Epithelial cell of proximal tubule (primary cell): ENCODE results near the gene PPP1CC. TPM values are rescaled to one million over a fixed set of nuclear protein-coding genes. Genes with fewer than 3 reads are reported as not detected.
"Not testable (repeated sequence)": the region's sequence is repeated elsewhere in the genome, so short reads cannot be mapped to it uniquely, and the experiment has no call there.

Experiments used
- DNase-seq: peaks from one replicate; pipeline ENCODE4 v3.0.0-alpha.2; 2011; ENCODE audit warnings: low read depth
- H3K4me3 ChIP-seq: 2 replicates; pipeline ENCODE4 v1.5.1; 2011; ENCODE audit warnings: low read depth, mild to moderate bottlenecking, low read length
- CTCF ChIP-seq: conservative IDR thresholded peaks from 2 replicates; pipeline ENCODE4 v1.5.1; 2012; ENCODE audit warnings: low read depth, mild to moderate bottlenecking, low read length
- total RNA-seq: library from RNA; depleted of rRNA; stranded (reverse); fragments of >200 nt; gene quantifications from 2 replicates; pipeline ENCODE4 v1.2.3, GENCODE V29; 2015

PPP1CC gene
- total RNA-seq, 1 donor from 2014 or later, result 86.3 TPM

DNA sequence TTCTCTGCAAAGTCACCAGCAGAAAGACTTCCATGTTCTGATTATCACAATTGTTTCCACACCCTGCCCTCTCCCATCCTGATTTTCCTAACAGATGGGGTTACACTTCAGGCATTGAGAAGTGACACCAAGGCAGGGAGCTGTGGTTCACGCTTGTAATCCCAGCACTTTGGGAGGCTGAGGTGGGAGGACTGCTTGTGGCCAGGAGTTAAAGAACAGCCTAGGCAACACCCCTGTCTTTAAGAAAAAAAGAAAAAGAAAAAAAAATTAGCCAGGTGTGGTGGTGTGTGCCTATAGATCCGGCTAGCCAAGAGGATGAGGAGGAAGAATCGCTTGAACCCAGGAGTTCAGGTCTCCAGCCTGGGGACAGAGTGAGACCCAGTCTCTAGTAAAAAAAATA is 5.2 kb downstream of the PPP1CC start:
- no peak for DNase-seq
- TF ChIP-seq CTCF, result no peak
- no peak overlapping the region for H3K4me3 ChIP-seq

DNA sequence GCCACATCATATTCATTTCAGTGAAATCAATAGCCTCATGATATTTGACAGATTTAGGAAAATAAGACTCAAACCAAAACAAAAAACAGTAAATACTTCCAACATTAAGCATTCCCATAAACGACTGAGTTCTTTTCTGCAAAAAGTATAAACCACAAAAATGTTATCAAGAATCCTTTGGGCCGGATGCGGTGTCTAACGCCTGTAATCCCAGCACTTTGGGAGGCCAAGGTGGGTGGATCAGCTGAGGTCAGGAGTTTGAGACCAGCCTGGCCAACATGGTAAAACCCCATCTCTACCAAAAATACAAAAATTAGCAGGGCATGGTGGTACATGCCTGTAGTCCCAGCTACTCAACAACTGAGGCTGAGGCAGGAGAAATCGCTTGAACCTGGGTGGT is 5.7 kb downstream of the PPP1CC start:
- H3K4me3 ChIP-seq, DNase-seq: not testable (repeated sequence)

DNA sequence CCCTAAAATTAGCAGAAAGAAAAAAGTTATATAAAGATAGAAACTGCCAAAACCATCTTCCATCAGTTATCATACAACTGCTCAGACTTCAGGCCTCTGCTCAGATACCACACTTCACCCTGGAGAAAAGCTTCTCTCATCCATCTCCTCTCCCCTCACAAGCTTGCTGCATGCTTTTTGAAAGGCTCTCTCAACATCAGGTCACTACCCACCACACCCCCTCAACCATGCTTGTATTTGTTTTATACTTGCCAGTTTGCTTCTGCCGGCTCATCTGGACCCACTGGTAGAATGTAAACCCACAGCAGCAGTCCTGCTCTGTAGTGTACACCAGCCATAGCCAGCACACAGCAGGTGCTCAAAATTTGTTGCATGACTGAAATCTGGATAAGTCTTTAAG is 8.8 kb downstream of the PPP1CC start:
- TF ChIP-seq CTCF, result no peak
- DNase-seq, result no peak
- H3K4me3 ChIP-seq, result no peak overlapping the region

- TF ChIP-seq CTCF, result no peak
- DNase-seq, result no peak
- no peak overlapping the region for H3K4me3 ChIP-seq
These were observed 9.5 kb downstream of the PPP1CC start for GRCh38 chr12:110733089-110733715.

- no peak for TF ChIP-seq CTCF
- DNase-seq, result no peak
- no peak overlapping the region for H3K4me3 ChIP-seq
These were observed 10.1 kb downstream of the PPP1CC start for GRCh38 chr12:110732572-110732971.

DNA sequence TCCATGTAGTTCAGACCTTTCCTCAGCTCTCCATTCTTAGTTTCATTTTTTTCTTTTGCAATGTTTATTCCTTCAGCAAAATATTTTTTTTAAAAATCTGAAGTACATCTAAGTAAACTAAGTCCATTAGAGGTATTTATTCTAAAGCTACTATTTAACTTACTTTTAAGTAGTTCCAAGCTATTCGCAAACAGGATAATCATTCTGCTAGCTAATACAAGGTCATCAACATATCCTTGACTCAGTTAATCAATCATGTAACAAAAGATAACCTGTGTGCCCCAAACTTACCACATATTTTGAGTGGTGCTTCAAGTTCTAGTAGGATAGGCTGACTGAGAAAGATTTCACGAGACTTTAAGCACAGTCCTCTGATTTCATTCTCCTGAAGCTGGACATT is 11.2 kb downstream of the PPP1CC start:
- no peak for TF ChIP-seq CTCF
- DNase-seq, result no peak
- no peak overlapping the region for H3K4me3 ChIP-seq

DNA sequence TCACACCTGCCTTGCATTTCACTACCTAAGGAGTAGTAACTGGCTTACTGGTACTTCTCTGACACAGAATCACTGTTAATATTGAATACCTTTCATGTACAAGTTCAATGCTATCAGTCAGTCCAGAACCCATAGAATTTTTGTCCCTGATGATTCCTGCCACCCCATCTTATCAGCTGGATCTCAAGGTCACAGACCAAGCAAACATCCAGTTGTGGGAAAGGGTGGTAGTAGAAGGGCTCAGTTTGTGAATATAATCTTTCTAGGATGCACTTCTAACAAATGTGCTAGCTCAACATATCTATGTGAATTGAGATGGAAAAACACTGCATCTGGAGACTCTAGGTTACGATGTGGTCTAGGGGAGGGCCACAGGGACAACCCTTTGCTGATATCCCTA is 14.1 kb downstream of the PPP1CC start:
- DNase-seq, result no peak
- H3K4me3 ChIP-seq, result no peak overlapping the region
- TF ChIP-seq CTCF, result no peak
